Spleen (tissue), 11 donors: Measurements from ENCODE around the gene MROH7. TPM values are rescaled to one million over a fixed set of nuclear protein-coding genes. Genes with fewer than 3 reads are reported as not detected.

Experiments
- DNase-seq: peaks from one replicate; pipeline ENCODE4 v3.0.0-alpha.2; 2020
- H3K27ac ChIP-seq, 8 donors: fragments of 200-600 bp; sonication (generic) in 7 of 8; 1 replicate in 4 of 8; 2 replicates in 4 of 8; pipeline versions ENCODE4 v1.5.0 to v1.8.0; 2016 to 2021; ENCODE audit warnings: inconsistent platforms in 4 of 8, mild to moderate bottlenecking in 4 of 8, moderate library complexity in 1 of 8
- H3K27me3 ChIP-seq, 7 donors: fragments of 200-600 bp; sonication (generic) in 6 of 7; replicated peaks in 1 of 7; 1 replicate in 4 of 7; 2 replicates in 3 of 7; pipeline versions ENCODE4 v1.5.0 to v1.8.0; 2016 to 2021; ENCODE audit warnings: inconsistent platforms in 3 of 7, mild to moderate bottlenecking in 1 of 7
- H3K36me3 ChIP-seq, 6 donors: fragments of 200-600 bp; sonication (generic) in 5 of 6; 1 replicate in 4 of 6; 2 replicates in 2 of 6; pipeline versions ENCODE4 v1.5.0 to v1.8.0; 2016 to 2021; ENCODE audit warnings: inconsistent platforms in 2 of 6
- H3K4me1 ChIP-seq, 6 donors: fragments of 200-600 bp; sonication (generic) in 5 of 6; 1 replicate in 3 of 6; 2 replicates in 3 of 6; pipeline versions ENCODE4 v1.5.0 to v1.8.0; 2016 to 2021; ENCODE audit warnings: inconsistent platforms in 3 of 6
- H3K4me3 ChIP-seq, 8 donors: fragments of 200-600 bp; sonication (generic) in 7 of 8; 1 replicate in 4 of 8; 2 replicates in 4 of 8; pipeline versions ENCODE4 v1.5.0 to v1.8.0; 2016 to 2021; ENCODE audit warnings: inconsistent platforms in 4 of 8, mild to moderate bottlenecking in 4 of 8, moderate library complexity in 2 of 8
- H3K9me3 ChIP-seq, 8 donors: fragments of 200-600 bp; sonication (generic) in 7 of 8; 1 replicate in 4 of 8; 2 replicates in 4 of 8; pipeline versions ENCODE4 v1.5.0 to v1.8.0; 2016 to 2021; ENCODE audit warnings: inconsistent platforms in 4 of 8
- CTCF ChIP-seq, 11 experiments: fragments of 200-600 bp in 7 of 11; fragments of 450-650 bp in 4 of 11; sonication (generic) in 4 of 11; IDR thresholded peaks in 8 of 11; conservative IDR thresholded peaks in 3 of 11; 1 replicate in 7 of 11; 2 replicates in 4 of 11; pipeline versions ENCODE4 v1.4.0 to v1.8.0; 2016 to 2021; ENCODE audit warnings: antibody characterized with exemption in 11 of 11, inconsistent platforms in 4 of 11, mild to moderate bottlenecking in 1 of 11
- POLR2A ChIP-seq, 3 donors: fragments of 450-650 bp; IDR thresholded peaks; one replicate each; pipeline ENCODE4 v1.5.1; 2017; ENCODE audit warnings: antibody characterized with exemption in 3 of 3, mild to moderate bottlenecking in 1 of 3
- POLR2AphosphoS5 ChIP-seq, 3 donors: sonication (generic); formaldehyde crosslinking; IDR thresholded peaks; one replicate each; pipeline ENCODE4 v1.5.1; 2017; ENCODE audit warnings: antibody characterized with exemption in 3 of 3
- WGBS, 5 donors: extraction: QIAGEN DNeasy Blood & Tissue Kit in 3 of 5; methylation state at CpG; one replicate each; pipeline versions ENCODE4 v1.1.5 to v1.1.7; 2013 to 2018; 5-methylcytosine and 5-hydroxymethylcytosine counted together
- intact Hi-C: fragments of 100-400 bp; cut with DNase I; formaldehyde crosslinking; loops from one replicate; pipeline ENCODE4 v1.15.0; 2023; ENCODE audit warnings: low total_unique reads
- polyA plus RNA-seq, 3 donors: library from polyadenylated mRNA; stranded (reverse); fragments of 200-250 nt; gene quantifications; one replicate each; pipeline ENCODE4 v1.2.1, GENCODE V29; 2013
- total RNA-seq, 7 donors: library from RNA; depleted of rRNA in 3 of 7; stranded (reverse); fragments of >200 nt in 3 of 7; fragmentation: NEBNext Ultra II Directional in 4 of 7; extraction: Animal tissue kit (Norgen Biotek cat#: 25700) in 4 of 7; gene quantifications; one replicate each; pipeline versions ENCODE4 v1.1.0 to v1.2.1, GENCODE V29; 2016 to 2021
- donor health status: healthy with polysubstance abuse.
- donor health status: DM: no; HTN: no; CAD: no; lungs with moderate emphysema.
- donor health status: DM: no; HTN: no; CAD: no.
- donor health status: Bipolar disorder and iron deficiency.
- donor health status: healthy.
- donor health status: DM: no; HTN: no; CAD: no.
- donor health status: DM: yes; HTN: yes; CAD: no.

The MROH7 gene
- total and polyA plus RNA-seq, 10 donors: 0.36 to 3.6 (median 1.4) TPM

GRCh38 chr1:54751426-54751825 lies 109.8 kb downstream of the MROH7 start:
- Histone ChIP-seq H3K27ac (no peak overlapping the region), H3K4me3 (no peak overlapping the region), H3K4me1 (no peaks in the 10 kb centered on the region), H3K9me3 (no peaks in the 10 kb centered on the region), H3K36me3 (peaks cover 0 to 18% (median 0%) of the 10 kb centered on the region in 6 donors), H3K27me3 (no peaks in the 10 kb centered on the region)
- TF ChIP-seq CTCF (IDR thresholded peaks at IDR 0.05 in 8 of 11, conservative IDR thresholded peaks at IDR 0.05 in 3 of 11) (no peak), POLR2A (IDR thresholded peaks at IDR 0.05) (no peak), POLR2AphosphoS5 (IDR thresholded peaks at IDR 0.05) (no peak)
- intact Hi-C loops: no loop called here
- no peak for DNase-seq
- 71 to 85% (median 77%) methylated on average over 4 of the region's 4 CpGs for WGBS, 5 donors

GRCh38 chr1:54754045-54754444 lies 112.5 kb downstream of the MROH7 start:
- WGBS, 5 donors: 92 to 95% (median 94%) methylated on average over 10 to 22 of the region's 22 CpGs
- no peaks in the 10 kb centered on the region for H3K27me3 ChIP-seq
- no peak for TF ChIP-seq POLR2A (IDR thresholded peaks at IDR 0.05)
- no peak for TF ChIP-seq CTCF (IDR thresholded peaks at IDR 0.05 in 8 of 11, conservative IDR thresholded peaks at IDR 0.05 in 3 of 11)
- no peak for TF ChIP-seq POLR2AphosphoS5 (IDR thresholded peaks at IDR 0.05)

GRCh38 chr1:54754486-54755285 lies 113.1 kb downstream of the MROH7 start:
- intact Hi-C loops: no loop called here
- Histone ChIP-seq H3K4me1 (no peaks in the 10 kb centered on the region), H3K27me3 (no peaks in the 10 kb centered on the region), H3K4me3 (no peak overlapping the region), H3K36me3 (peaks cover 0 to 47% (median 19%) of the 10 kb centered on the region in 6 donors), H3K9me3 (no peaks in the 10 kb centered on the region), H3K27ac (no peak overlapping the region)
- no peak for TF ChIP-seq POLR2A (IDR thresholded peaks at IDR 0.05)
- no peak for TF ChIP-seq CTCF (IDR thresholded peaks at IDR 0.05 in 8 of 11, conservative IDR thresholded peaks at IDR 0.05 in 3 of 11)
- no peak for TF ChIP-seq POLR2AphosphoS5 (IDR thresholded peaks at IDR 0.05)
- 88 to 94% (median 93%) methylated on average over 18 to 25 of the region's 25 CpGs for WGBS, 5 donors
- peak; percentile 69 for DNase-seq

More at GRCh38 chr1:54754045-54754444, 112.5 kb downstream of the MROH7 start:
- Histone ChIP-seq H3K4me3 (no peak overlapping the region), H3K36me3 (peaks cover 0 to 45% (median 19%) of the 10 kb centered on the region in 6 donors), H3K9me3 (no peaks in the 10 kb centered on the region), H3K4me1 (no peaks in the 10 kb centered on the region), H3K27ac (no peak overlapping the region)
- intact Hi-C loops: no loop called here
- DNase-seq: peak; percentile 60

- Histone ChIP-seq H3K27me3 (no peaks in the 10 kb centered on the region), H3K27ac (no peak overlapping the region), H3K9me3 (no peaks in the 10 kb centered on the region), H3K4me1 (peaks cover 0 to 5% (median under 1%) of the 10 kb centered on the region in 6 donors), H3K4me3 (no peak overlapping the region), H3K36me3 (peaks cover 0 to 47% (median 19%) of the 10 kb centered on the region in 6 donors)
- DNase-seq: peak; percentile 64
- intact Hi-C loops: no loop called here
- WGBS, 5 donors: 93 to 97% (median 95%) methylated on average over 6 to 9 of the region's 9 CpGs
- TF ChIP-seq POLR2A (IDR thresholded peaks at IDR 0.05) (no peak), POLR2AphosphoS5 (IDR thresholded peaks at IDR 0.05) (no peak), CTCF (IDR thresholded peaks at IDR 0.05 in 8 of 11, conservative IDR thresholded peaks at IDR 0.05 in 3 of 11) (no peak)
These were observed 116.2 kb downstream of the MROH7 start for GRCh38 chr1:54757833-54758232.
